ENCODE results near the gene MISP. TPM values are rescaled to one million over a fixed set of nuclear protein-coding genes. Genes with fewer than 3 reads are reported as not detected.

Gene MISP
- total and polyA plus RNA-seq, 2 of the 13 experiments (the other 11 are each of a cell fraction or from before 2014, with no cell fraction given), result 0.67 to 1.3 TPM

GRCh38 chr19:797528-798414 lies 46.9 kb downstream of the MISP start (continued):
- TF ChIP-seq FOSL2 (CRISPR knock-in tag; IDR thresholded peaks at IDR 0.05), result no peak
- TF ChIP-seq CC2D1A (CRISPR knock-in tag; IDR thresholded peaks at IDR 0.05), result no peak
- TF ChIP-seq GATAD1 (CRISPR knock-in tag; IDR thresholded peaks at IDR 0.05), result 0 out of 2 replicates have a peak, but pooled peaks have one; percentile 24
- TF ChIP-seq ZNF441 (CRISPR knock-in tag; IDR thresholded peaks at IDR 0.05; ENCODE audit: borderline replicate concordance), result 0 out of 2 replicates have a peak, but pooled peaks have one; percentile 13
- TF ChIP-seq ZNF687 (CRISPR knock-in tag; IDR thresholded peaks at IDR 0.05), result peak; percentile 10
- no peak for TF ChIP-seq SATB2 (CRISPR knock-in tag; IDR thresholded peaks at IDR 0.05)
- TF ChIP-seq SNAPC4 (CRISPR knock-in tag; IDR thresholded peaks at IDR 0.05), result no peak
- TF ChIP-seq E2F5 (CRISPR knock-in tag; conservative IDR thresholded peaks at IDR 0.05), result peak; percentile 87
- TF ChIP-seq ARID4A (CRISPR knock-in tag; IDR thresholded peaks at IDR 0.05; ENCODE audit: borderline replicate concordance), result 0 out of 2 replicates have a peak, but pooled peaks have one; percentile 50
- TF ChIP-seq FOSL1 (CRISPR knock-in tag; IDR thresholded peaks at IDR 0.05; ENCODE audit: borderline replicate concordance), result no peak
- TF ChIP-seq TAF15 (IDR thresholded peaks at IDR 0.05; ENCODE audit: low read depth, low read length, poor library complexity, severe bottlenecking), result no peak

Data from HepG2 (cell line).